Activated CD4-positive, alpha-beta T cell treated with anti-CD3 and anti-CD28 coated beads, Interleukin-2, amount 50 U/mL, for 16 hours (primary cell): Measurements from ENCODE around the gene WRNIP1.
"Not testable (repeated sequence)": the region's sequence is repeated elsewhere in the genome, so short reads cannot be mapped to it uniquely, and the experiment has no call there.

Experiments
- DNase-seq: peaks from one replicate; pipeline ENCODE4 v3.0.0-alpha.2; 2020

WRNIP1 gene

GRCh38 chr6:2790588-2791449 is 25.6 kb downstream of the WRNIP1 start:
- DNase-seq, result peak; percentile 75

- no peak for DNase-seq
Observed at GRCh38 chr6:2791450-2791974, 26.3 kb downstream of the WRNIP1 start.

GRCh38 chr6:2792330-2793110 is 27.3 kb downstream of the WRNIP1 start:
- peak; percentile 25 for DNase-seq

DNA sequence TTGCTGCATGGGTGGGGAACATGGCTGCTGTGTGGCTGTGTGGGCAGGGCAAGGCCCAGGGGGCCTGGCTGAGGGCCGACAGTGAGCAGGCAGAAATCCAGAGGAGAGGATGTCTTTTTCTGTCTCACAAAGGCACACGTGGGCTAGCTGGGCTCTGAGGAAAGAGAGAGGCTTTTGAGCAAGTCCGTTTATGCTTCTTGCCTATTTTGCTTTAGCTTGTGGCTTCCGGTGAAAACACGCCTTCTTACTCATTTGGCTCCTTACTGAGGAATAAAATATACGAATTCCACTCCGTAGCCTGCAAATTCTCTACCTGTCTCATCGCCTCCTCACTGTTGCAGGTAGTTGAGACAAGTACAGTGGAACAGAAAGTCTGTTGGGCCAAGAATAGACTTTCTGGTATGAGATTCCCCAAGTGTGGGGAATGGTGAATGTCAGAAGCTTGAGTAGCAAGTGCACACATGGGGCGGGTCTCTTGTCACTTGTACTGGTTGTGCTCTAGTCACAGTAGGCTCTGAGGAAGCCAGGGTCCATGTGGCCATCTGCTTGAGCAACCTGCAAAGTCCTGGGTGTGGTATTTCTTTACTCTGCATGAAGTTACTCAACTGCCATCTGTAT is 28.4 kb downstream of the WRNIP1 start:
- DNase-seq, result peak; percentile 73

- DNase-seq, result no peak
Observed at GRCh38 chr6:2794171-2794730, 29.1 kb downstream of the WRNIP1 start.

- no peak for DNase-seq
Observed at GRCh38 chr6:2795162-2795561, 30.0 kb downstream of the WRNIP1 start.

DNA sequence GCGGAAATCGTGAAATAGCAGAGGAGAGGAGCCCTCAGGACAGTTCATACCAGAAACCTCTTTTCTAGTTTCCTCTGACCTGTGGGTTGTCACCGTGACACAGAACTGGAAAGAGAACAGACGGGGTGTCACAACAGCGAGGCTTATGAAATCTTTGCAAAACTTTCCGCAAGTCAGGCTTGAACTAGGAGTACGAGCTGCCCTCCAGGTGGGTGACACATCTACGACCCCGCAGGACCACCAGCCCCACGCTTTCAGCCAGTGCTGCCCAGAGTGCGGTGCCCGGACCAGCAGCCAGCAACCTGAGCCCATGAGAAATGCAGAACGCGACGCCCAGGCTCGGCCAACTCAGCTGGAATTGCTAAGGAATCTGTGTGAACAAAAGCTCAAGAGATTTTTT is 30.8 kb downstream of the WRNIP1 start:
- DNase-seq, result peak; percentile 54

DNA sequence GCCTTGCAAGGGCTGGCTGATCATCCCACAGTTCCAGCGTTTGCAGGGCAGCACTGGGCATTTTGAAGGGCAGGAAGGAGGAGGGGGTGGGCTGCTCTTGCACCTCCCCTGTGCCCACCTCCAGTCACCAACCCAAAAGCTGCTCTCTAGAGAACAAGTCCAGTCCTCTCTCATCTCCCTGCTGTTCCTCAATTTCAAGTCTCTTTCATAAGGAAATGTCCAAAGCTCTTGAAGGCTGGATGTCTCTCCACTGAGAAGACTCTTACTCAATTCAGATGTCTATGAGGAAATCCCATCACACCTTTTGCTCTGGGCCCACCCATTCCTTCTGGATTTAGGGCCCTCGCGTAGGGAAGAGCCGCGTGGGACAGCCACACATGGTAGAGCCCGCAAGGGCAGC is 31.7 kb downstream of the WRNIP1 start:
- no peak for DNase-seq

DNA sequence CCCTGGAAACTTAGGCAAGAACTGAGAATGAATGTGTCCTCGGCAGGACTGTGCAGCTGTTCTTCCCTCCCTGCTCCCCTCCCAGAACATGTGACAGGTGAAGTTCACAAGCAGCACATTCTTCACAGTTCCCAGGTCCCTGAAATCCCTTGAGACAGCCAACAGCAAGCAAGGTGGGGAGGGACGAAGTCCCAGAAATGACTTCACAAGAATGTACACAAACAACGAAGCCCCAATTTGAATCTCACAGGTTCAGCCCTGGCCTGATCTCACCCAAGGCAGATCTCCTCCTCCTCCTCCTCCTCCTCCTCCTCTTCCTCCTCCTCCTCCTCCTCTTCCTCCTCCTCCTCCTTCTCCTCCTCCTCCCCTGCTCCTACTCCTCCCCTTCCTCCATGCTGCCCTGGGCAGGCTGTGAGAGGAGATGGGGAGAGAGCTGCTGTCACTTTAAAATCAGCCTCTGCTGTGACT is 32.4 kb downstream of the WRNIP1 start:
- DNase-seq, result no peak

GRCh38 chr6:2798586-2799134 is 33.5 kb downstream of the WRNIP1 start:
- no peak for DNase-seq

- DNase-seq, result peak; percentile 67
Observed at GRCh38 chr6:2799936-2800527, 34.8 kb downstream of the WRNIP1 start.

DNA sequence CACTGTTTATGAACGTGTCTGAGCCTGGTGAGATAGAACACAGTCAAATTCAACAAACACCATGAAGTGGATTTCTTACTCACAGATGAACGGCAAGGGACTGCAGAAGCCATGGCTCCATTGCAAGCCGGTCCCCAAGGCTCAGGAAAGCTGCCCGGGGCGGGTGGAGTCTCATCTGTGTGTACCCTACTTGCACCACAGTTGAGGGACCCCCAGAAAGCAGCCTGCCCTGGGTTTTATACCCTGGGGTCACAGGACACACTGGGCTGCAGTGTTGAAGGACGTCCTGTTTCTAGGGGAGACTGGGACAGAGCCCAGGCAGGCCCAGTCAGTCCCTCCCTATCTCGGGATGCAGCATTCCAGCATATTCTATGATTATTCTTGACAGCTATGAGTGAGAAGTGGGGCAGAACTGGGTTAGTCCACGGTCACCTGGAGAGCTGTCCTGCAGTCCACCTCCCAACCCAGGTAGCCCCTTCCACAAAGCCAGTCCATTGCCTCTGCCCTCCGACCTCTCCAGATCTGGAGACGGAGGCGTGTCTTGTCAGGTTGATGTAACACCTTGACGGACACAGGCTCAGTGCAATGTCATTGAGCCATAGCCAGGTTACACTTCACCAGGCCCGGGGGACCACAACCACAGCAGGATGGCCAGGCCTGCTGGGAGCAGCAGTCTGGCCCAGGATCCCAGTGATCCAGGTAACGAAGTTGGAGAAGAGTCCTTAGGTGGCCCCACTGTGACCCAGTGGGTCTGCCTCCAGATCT is 35.5 kb downstream of the WRNIP1 start:
- no peak for DNase-seq

DNA sequence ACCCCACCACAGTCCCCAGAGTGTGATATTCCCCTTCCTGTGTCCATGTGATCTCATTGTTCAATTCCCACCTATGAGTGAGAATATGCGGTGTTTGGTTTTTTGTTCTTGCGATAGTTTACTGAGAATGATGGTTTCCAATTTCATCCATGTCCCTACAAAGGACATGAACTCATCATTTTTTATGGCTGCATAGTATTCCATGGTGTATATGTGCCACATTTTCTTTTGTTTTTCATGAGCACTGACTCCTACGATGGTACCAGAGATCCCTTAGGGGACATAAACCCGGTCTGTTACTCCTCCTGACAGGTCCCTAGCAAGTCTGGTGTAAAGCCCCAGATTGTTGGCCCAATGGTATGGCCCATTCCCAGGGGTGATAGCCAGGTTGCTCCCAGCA is 36.5 kb downstream of the WRNIP1 start:
- not testable (repeated sequence) for DNase-seq

GRCh38 chr6:2802521-2803060 is 37.4 kb downstream of the WRNIP1 start:
- no peak for DNase-seq

DNA sequence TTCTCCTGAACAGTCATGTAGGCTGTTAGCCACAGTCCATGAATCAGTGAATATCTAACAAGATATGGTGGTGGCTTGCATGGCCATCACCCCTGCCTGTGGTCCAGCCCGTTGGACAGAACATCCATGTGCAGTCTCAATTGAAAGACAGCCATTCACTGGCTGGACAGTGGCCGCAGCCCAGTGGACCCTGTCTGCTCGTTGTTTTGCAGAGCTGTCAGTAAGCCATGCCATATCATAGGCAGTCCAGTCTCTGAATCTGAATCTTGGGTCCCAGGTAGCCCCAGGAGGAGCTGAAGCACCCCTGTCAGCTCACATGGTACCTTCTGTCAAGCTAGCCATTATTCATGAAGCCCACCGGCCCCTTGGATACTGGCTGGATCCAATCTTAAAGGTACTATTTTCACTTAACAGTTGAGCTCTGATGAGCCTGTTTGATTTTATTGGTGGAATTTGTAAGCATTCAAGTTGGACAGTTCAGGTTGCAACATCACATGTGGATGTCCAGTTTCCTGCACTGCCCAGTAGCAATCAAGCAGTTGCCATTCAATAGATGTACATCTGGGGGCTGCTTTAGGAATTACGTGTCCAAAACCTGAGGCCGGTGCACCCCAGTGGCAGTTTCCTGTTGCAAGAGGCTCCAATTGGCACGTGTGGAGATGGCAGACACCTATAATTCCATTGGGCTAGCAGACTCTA is 38.7 kb downstream of the WRNIP1 start:
- no peak for DNase-seq

DNA sequence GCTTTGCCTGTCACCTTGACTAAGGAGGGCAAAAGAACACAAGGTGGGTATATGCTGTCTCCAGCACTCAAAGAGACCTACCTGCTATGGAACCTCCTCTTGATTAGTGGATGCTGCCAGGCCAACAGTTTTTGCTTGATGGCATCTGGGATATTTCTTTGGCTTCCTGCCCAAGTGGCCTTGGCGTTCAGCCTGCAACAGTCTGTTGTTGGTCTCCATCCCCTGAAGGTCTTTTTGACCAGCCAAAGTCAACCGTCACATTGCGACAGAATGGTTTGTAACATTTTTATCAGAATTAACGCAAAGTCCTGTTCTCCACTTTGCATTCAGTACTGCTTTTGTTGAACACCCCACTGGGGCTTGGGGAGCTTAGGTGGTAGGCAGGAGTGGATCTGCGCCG is 39.3 kb downstream of the WRNIP1 start:
- DNase-seq, result no peak

GRCh38 chr6:2805031-2805430 is 39.8 kb downstream of the WRNIP1 start:
- no peak for DNase-seq

DNA sequence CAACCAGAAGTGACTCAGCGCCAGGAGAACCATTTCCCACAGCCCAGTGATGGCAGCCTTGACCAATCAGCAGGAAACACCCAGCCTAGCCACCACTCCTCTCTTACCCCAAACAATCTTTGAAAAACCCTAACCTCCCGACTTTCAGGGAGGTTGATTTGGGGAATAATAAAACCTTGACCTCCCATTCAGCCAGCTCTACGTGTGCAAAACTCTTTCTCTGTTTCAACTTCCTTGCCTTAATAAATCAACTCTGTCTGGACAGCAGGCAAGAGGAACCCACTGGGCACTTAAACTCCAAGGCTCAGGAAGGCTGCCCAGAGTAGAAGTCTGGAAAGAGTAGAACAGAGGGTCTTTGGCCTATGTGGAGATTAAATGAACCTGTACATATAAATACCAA is 41.5 kb downstream of the WRNIP1 start:
- DNase-seq, result no peak

GRCh38 chr6:2807342-2808090 is 42.3 kb downstream of the WRNIP1 start:
- DNase-seq, result no peak

DNA sequence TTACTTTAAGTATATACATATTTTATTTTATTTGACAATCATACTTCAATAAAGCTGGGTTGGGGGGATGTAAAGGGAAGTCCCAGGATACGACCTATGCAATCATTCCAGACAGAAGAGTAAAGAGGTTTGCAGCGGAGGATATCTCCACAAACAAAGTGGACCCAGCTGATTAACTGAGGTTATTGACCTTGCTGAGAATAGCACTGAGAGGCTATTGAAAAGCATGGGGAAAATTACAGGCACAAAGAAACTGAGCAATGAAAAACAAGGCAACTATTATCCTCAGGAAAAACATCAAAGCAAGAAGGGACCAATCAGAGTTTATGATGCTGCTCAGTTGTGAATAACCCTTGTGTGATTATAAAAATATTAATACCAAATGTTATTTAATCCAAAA is 43.8 kb downstream of the WRNIP1 start:
- DNase-seq, result no peak
